ENCODE measurements around the gene SLC8A1.

The SLC8A1 gene

DNA sequence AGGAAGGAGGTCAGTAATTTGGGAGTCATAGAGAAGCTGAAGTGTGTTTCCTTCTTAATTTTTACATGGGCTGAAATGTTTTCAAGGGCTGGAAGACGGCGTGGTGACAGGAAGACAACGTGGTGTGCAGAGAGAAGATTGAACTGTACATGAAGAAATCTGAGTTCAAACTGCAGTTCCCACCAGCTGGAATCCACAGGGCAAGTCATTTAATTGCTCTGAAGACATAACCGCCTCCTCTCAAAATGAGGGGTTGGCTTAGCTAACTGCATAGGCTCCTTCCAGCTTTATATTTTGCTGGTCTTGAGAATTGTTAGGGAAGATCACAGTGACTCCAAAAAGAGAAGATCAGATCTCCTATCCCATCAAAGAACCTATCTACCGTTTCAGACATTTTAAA lies 103.9 kb downstream of the SLC8A1 start:
- DNase-seq = no peak

DNA sequence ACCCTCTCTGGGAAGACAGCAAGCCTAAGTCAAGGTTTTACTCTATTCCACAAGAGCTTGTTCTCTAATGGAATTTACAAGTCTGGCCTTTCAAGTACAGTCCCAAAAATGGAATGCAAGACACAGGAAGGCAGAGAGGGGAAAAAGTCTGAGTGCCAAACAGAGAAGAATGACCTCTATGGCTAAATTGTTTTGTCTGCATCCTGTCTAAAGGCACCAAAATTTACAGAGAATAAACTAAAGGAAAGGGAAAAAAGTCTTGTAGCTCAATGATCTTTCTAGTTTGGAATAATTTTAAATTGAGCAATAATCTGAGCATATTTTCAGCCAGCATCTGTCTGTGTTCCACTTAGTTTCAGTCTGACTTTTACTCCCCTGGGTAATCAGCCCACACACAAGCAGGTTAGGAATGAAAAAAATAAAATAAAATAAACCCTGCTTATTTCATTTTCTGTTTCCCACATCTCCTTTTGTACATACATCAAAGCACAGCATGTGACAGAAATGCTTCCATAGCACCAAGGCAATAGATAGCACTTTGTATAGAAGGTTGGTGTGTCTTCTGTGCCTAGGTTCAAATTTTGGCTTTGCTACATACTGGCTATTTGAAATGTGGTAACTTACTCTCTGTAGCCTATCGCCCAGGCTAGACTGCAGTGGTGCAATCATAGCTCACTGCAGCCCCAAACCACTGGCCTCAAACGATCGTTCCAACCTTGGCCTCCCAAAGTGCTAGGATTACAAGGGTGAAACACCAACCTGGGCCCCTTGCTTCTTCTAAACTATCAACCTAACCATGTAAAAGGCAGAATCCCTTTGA lies 105.1 kb downstream of the SLC8A1 start:
- DNase-seq = no peak

DNA sequence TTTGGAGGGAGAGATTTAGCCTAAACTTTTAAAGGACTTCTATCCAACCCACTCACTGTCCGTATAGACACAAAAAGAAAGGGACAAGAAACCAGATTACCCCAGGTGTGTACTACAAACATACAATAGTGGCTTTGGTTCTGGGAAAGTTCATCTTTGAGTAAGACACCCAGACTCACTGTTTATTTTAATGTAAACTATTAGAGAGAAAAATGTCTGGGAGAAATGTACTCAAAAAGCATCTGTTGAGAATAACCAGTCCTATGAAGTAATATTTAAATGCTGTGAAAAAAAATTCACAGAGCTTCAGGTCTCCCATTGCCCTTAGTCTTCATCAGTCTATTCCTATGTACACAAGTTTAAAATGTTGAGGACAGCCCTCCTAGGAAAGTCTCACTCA lies 107.5 kb downstream of the SLC8A1 start:
- no peak for DNase-seq

DNA sequence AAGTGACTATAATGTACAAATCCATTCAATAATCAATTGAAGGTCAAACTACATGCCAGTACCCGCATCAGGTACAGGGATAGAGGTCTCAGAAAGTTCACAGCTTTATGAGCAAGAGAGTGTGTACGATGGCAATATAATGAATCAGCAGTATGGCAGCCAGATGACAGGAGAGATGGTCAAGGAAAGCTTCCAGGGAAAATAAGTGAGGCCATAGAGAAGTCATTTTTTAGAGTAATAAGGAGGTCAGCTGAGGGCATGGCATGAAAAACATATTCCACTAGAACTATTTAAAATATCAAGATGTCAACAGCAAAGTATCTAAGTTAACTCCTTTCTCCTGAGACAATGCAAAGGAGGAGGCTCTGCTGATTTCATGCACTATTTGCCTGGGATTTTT lies 108.0 kb downstream of the SLC8A1 start:
- no peak for DNase-seq

DNA sequence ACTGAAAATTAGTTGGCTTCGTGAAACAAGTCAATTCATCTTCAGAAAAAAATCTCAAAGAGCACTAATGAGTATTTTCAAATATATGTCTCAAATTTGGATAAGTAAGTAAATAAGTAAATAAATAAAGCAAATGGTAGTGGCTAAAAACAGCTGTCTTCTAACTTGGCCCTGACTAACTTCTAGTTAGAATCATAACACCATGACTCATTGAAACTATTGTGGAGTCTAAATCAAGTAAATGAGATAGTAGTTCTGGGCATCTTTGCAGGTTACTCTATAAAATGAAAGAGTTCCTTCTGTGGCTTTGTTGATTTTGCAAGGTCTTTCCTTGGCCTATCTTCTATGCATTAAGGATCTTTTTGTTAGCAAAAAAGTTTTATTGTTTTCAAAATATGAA lies 110.7 kb downstream of the SLC8A1 start:
- DNase-seq = no peak

DNA sequence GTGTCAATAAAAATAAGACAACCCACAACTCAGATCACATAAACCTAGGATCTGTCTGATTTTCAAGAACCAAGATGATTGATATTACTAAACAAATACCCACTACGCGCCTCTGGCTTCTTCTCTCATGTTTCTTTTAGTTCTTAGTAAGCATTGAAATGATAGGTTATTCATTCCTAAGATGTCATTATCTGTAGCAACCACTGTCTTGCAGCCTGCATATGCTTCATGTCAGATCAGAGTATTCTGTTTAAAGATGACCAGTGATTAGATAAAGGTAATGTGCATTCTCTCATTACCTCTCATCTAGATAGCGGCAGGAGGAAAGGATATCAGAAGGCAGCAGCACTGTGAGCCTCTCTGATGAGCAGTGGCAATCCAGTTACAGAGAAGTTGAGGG lies 112.9 kb downstream of the SLC8A1 start:
- DNase-seq = no peak

DNA sequence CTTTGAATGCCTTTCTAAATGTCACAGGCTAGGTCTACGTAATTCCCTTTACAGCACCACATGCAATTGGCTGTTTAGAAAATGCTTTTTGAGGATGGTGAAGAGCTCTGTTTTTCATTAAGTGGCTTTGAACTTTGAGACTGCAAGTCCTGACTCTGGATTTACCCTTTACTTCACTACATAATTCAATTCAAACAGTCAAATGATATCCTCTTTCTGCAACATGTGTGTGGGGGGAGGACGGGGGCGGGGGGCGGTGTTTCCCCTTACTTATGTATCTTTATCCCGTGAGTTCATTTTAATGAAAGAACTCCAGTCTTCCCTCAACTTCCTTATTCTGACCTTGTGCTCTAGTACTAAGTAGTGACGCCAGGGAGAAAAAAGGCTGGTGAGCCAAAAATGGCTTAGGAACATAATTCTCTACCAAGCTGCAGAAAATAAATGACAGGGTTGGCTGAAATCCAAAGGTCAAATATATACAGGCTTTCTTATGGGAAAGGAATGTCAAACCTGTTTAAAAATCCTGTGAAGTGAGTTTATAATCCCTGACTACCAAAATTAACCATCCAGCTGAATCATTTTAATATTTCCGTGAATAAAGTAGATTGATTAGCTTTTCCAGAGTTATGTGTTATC lies 119.6 kb downstream of the SLC8A1 start:
- no peak for DNase-seq

DNA sequence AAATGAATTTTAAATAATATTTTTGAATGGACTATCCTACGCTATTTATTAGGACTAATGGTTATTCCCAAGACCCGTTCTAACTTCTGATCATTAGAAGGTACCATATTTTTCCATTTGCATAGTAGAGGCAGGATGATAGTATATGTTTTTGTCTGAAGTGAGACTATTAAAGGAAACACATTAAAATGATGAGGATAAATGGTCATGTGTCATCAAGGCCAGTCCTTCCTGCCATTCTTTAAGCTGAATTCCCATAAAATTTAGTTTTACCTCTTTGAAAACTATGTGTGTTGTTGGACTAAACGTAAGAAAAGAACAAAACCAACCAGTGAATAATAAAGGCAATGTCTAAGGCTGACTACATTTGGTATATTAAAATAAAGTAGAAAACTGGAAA lies 121.8 kb downstream of the SLC8A1 start:
- no peak for DNase-seq

DNA sequence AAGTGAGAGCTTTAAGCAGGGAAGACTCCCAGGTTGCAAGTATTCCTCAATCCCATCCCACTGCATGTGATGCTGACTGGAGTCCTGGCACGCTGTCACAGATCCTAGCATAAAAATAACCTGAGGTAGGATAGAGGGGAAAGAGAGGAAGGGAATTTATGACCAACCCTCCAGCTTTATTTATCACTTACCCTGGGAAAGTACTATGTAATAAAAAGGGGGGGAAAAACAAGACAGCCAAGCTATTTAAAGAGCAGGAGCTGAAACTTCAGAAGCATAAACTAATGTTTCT lies 122.2 kb downstream of the SLC8A1 start:
- DNase-seq = no peak

DNA sequence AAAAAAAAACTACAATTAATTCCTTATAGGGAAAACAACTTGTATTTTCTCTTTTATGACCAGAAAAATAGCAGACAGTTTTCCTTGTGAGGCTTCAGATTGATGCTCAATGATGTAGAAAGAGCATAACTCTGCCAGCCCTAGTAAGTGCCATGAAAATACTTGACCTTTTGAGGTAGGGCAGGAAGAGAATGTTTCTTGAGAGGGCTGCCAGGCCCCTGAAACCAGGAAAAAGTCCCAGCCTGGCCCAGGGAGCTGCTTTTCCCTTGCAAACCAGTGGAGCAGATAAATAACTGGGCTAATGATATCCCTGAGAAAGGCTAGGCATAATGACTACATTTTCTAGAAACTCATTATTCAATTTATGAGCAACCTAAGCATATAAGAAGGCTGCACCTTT lies 126.8 kb downstream of the SLC8A1 start:
- DNase-seq = no peak

DNA sequence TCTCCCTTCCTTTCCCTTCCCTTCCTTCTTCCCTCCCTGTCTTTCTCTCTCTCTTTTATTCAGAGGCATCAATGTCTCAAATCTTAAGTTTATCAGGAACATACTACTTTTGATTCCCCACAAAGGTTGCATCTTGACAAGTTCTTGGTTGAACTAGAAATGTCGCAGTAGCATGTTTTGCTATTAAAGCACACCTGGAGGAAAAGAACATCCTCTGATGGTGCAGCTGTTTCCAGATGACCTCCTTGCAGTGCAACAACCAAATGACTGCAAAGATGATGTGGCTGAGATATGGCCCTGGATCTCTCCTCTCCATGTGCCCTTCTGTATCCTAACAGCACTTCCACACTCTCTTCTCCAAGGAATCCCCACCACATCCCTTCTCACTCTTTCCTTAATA lies 127.2 kb downstream of the SLC8A1 start:
- no peak for DNase-seq

DNA sequence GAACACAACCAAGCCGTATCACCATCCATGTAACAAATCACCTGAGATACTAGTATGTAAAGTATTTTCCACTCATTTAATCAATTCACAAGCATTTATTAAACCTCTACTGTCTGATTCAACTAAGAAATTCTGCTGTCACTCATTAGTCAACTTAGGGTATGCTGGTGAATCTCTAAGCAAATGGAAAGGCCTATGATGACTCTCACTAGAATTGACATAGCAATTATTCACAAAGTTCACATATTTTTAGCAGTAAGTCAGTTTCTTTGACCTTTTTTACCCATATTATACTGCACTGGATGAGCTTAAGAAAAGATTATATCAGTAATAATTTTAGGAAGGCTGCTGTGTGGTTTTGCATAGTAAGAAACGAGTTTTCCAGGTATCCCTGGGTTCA lies 130.1 kb downstream of the SLC8A1 start:
- no peak for DNase-seq

DNA sequence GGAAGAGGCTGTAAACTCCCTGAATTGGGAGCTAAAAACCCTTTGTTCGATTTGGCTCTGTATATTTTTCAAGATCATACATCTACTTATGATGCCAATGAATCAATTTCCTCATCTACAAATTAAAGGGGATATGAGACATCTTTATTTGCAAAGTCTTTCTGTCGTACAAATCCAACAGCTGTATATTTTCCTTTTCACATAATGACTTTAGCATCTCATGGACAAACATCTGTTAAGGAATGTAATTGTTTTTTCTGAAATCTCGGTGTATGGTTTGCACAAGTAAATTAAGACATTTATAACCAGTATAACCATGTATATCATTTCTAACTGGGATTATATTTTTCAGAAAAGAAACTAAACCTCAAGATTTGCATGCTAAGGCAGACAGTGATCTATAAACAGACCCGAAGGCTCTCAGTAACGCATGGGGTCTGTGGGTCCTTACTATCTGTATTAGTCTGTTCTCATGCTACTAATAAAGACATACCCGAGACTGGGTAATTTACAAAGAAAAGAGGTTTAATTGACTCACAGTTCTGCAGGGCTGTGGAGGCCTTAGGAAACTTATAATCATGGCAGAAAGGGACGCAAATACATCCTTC lies 130.8 kb downstream of the SLC8A1 start:
- no peak for DNase-seq

DNA sequence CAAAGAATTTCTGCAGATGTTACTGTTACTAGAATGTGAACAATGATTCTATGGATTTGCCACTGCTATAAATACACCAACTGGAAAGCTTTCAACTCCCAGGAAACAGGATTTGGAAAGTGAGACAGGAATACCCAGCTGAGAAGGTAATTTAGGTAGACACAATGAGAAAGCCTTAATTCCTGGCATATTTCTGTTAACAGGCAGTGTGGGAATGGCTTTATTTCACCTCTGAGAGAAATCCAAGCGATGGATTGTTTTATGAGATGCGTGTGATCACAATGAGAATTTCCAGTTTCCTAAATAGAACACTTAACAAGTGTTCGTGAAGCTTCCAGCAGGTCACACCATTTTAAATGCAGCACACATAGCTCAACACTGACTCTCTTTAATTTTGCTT lies 133.0 kb downstream of the SLC8A1 start:
- DNase-seq = no peak

DNA sequence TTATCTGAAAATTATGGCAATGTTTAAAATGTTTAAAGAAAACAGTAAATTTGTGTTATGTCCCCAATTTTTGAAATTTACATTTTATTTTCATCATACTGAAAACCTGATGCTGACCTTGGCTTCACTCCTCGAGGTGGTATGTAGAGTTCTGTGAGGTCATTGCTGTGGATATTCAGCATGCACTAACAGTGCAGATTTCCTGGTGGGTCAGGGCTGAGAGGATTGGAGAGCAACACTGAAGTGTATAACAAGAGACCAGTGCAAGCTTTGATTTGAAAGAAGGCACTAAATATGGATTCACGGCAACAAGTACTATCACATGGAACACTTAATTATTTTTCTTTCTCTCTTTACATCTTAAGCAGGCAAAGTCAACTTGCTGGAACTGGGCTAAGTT lies 134.1 kb downstream of the SLC8A1 start:
- no peak for DNase-seq

DNA sequence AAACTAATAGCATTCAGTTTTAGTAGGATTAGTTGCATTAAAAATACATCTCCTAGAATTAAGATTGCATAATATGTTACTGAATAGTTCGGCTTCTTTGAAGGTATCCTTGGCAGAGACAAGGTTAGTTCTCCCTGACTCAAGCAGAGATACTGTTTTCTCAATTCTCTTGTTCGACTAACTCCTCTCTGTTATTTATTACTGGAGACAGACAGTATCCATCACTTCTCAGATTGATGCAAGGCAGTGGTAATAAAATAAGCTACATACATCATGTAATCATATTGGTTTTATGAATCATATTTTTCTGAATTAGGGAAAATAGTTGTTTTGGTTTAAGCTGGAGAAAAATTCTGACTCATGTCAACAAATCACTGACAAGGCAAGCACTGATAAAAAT lies 134.8 kb downstream of the SLC8A1 start:
- no peak for DNase-seq

DNA sequence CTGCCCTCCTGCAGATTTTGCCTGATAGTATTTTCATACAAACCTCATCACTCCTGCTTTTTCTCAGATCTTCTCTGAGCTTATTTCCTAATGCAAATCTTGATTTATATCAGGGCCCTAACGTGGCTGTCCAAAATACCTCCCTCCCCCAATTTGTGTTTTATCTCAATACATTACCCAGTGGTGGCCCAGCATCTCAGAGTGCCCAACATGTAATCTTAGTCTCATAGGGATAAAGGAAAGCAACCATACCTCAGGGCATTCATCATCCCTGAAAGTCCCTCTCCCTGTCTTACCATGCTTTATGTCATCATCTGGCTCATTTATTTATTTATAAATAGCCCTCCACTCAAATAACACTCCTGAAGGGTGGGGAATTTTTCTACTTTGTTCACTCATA lies 135.3 kb downstream of the SLC8A1 start:
- DNase-seq = no peak

DNA sequence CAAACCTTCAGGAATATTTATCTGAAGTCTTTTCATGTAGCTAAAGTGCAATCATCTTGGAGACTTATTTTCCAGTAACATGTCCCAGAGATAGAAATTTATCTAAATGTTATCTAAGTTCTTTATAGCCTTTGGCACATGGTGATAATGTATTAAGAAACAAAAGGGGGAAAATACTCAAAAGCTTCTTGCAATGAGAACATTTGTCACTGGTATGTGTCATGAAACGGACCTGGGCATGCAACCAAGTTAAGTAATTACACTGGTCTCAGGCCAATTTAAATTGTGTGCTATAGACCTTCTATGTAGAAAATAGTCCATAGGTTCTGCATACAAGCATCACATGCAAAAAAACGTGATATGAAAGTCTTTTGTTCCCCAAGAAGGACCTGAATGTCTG lies 136.2 kb downstream of the SLC8A1 start:
- no peak for DNase-seq

DNA sequence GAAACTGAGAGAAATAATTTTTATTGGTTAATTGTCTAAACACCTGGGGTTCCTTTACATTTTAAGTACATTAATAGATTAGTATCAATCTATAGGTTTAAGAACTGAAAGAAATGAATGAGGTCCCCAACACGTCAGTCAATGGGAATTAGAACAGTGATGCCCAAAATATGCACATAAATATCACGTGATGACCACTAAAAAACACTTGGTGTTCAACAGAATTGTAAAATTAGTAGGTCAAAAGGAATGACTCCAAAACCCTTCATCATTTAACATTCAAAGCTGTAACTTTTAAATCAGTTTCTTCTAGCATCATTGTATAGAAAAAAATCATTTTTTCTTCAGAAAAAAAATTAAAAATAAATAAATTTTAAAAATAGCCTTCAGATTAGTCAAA lies 140.9 kb downstream of the SLC8A1 start:
- no peak for DNase-seq

DNA sequence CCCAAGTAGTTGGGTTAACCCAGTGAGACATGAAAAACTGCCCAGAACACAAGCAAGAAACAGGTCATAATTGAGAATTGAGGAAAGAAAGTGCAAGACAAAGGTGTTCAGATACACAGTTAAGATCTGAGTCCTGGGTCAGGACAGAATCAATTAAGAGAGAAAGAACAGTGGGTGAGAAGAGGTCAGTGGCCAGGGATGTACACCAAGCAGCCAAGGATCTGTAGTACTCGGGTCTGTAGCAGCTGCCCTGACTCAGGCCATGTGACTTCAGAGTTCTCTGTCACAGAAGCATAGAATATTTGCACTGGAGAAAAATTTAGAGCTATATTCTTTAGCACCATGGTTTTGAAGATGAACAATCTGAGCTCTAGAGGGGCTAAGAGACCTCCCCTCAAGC lies 141.6 kb downstream of the SLC8A1 start:
- no peak for DNase-seq

DNA sequence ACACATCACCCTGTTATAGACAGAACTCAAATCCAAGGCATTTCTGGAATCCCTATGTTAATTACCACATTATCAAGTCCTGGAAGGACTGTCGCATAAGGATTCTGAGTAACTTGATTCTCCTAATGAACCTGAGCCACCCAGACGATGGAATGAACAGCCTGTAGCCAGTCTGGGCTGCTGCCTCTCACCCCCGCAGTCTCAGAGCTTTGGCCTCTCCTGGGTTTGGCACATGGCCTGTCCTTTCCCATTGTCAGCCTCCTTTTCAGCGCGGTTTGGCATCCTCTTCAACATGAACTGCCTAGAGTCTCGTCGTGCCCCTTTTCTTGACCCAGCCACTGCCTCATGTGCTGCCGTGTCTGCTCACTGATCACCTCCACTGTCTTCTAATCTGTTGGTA lies 147.6 kb downstream of the SLC8A1 start:
- DNase-seq = no peak

DNA sequence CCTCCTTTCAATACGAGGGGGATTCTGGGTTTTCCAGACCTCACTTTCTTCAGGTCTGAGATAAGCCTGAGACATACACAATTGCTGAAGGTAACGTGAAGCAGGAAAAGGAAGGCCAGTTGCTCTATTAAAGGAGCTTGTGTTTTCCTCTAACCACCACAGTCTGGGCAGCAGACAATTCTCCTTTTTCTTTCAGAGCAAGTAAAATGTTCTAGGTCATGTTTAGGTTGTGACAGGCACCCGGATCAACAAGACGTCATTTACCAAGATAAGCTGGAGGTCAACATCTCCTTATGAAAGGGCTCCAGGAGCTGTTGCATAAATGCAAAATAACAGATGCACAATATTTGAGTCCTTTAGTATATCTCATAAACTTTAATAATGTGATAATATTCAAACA lies 148.1 kb downstream of the SLC8A1 start:
- DNase-seq = no peak

DNA sequence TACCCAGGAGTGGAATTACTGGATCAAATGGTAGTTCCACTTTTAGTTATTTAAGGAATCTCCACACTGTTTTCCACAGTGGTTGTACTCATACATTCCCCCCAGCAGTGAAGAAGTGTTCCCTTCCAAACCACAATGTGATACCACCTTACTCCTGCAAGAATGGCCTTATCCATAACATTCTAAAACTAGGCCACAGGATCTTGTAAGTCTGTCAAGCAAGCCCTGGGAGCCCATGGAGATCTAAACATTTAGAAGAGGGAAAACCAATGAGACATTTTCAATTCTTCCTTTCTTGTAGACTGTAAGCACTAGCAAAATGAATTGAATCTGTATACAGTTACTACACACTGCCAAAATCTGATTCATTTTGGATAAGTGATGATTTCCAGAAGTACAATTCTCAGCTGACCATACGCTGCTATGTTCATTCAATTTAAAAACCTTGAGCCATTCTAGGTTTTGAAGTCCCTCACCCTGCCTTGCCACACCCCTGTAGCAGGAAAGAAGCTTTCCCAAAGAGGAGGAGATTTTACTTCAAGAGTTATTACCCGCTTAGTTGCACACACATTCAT lies 149.1 kb downstream of the SLC8A1 start:
- no peak for DNase-seq

DNA sequence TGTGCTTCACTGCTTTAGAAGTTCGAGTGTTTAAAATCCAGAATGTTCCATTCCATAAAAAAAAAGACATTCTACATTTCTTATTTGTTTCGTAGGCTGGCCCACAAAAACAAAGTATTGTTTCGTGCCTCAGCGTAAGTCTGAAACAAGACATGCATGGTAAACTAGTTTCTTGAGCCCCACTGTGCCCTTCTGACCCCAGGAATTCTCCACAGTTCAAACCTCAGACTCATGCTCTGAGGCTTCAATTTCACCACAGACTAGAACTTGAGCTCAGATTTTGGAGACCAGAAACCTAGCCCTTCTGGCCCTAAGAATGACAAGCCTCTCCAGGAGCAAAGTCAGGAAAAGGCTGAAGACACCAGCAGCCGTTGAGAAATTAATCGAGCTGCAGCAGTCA lies 151.5 kb downstream of the SLC8A1 start:
- DNase-seq = no peak
